ENCODE data around the gene RCN2. TPM values are rescaled to one million over a fixed set of nuclear protein-coding genes. Genes with fewer than 3 reads are reported as not detected.

RCN2 gene
- total and polyA plus RNA-seq, 8 donors = 7.5 to 22.9 (median 12.1) TPM

DNA sequence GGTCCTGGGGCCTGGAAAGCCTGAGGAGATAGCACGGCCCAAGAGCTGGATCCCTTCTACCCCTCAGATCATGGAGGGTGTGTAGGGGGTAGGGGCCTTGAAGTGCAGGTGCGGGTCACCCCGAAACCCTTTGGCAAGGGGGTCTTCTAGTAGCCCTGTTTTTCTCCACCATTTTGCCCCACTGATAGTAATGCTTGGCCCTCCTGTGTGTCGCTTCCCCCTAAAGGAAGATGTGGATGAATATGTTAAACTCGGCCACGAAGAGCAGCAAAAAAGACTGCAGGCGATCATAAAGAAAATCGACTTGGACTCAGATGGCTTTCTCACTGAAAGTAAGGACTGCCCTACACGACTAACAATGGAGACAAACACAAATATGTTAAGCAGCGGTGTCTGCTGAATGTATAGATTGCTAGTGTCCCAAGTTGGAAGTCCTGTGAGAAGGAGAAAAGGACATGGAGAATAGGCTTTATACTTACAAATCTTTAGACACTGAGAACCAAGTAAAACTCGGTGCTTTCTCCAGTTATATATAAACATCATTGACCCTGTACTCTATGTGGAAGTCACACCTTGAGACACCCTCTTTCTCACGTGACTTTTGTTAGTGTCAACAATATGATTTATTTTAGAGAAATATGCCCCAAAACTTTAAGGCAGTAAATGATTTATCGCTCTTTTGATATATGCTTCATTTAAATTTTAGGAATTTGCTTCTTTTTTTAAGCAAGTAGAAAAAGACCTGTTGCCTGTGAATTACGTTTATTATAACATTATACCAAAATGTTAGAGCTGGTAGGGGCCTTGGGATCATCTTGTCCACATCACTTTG is 802 bp downstream of the RCN2 start:
- peaks cover 0 to 10% (median 7%) of the 10 kb centered on the region in 3 donors for H3K4me1 ChIP-seq
- H3K27me3 ChIP-seq = no peaks in the 10 kb centered on the region
- no peaks in the 10 kb centered on the region for H3K9me3 ChIP-seq
- intact Hi-C loops (cut with DNase I) = no loop called here
- FAIRE-seq (no peak), DNase-seq (no peak), ATAC-seq (no peak)
- TF ChIP-seq, protein P1, sequence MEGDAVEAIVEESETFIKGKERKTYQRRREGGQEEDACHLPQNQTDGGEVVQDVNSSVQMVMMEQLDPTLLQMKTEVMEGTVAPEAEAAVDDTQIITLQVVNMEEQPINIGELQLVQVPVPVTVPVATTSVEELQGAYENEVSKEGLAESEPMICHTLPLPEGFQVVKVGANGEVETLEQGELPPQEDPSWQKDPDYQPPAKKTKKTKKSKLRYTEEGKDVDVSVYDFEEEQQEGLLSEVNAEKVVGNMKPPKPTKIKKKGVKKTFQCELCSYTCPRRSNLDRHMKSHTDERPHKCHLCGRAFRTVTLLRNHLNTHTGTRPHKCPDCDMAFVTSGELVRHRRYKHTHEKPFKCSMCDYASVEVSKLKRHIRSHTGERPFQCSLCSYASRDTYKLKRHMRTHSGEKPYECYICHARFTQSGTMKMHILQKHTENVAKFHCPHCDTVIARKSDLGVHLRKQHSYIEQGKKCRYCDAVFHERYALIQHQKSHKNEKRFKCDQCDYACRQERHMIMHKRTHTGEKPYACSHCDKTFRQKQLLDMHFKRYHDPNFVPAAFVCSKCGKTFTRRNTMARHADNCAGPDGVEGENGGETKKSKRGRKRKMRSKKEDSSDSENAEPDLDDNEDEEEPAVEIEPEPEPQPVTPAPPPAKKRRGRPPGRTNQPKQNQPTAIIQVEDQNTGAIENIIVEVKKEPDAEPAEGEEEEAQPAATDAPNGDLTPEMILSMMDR (IDR thresholded peaks at IDR 0.05) = no peak
- H3K36me3 ChIP-seq = peaks cover 0 to 6% (median 3%) of the 10 kb centered on the region in 3 donors
- H3K27ac ChIP-seq = peak overlapping the region; percentile 39 to 76 (median 75)
- WGBS, 2 donors = 15 to 17% methylated on average over 14 of the region's 14 CpGs
- peak overlapping the region; percentile 65 to 79 (median 72) for H3K4me3 ChIP-seq

DNA sequence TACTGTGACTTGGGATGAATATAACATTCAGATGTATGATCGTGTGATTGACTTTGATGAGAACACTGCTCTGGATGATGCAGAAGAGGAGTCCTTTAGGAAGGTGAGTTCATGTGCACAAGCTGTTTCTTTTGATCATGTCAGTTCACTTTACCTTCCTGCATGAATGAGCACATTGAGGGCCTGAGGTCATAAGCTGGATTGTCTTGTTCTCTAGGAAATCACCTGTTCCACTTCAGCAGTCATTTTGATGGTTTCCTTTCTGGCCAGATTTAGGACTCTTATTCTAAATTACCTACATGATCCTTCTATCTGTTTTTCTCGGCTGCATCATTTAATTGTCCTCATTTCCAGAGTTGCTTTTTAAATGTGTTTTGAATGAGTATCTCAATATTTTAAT is 4.1 kb downstream of the RCN2 start:
- no peak for FAIRE-seq
- Histone ChIP-seq H3K36me3 (peaks cover 3 to 6% (median 3%) of the 10 kb centered on the region in 3 donors), H3K4me1 (peaks cover 0 to 10% (median 7%) of the 10 kb centered on the region in 3 donors), H3K27me3 (no peaks in the 10 kb centered on the region), H3K4me3 (no peak overlapping the region), H3K27ac (no peak overlapping the region), H3K9me3 (no peaks in the 10 kb centered on the region)
- intact Hi-C loops (cut with DNase I) = no loop called here
- TF ChIP-seq, protein P1 (IDR thresholded peaks at IDR 0.05) = no peak
- 95% methylated on average over 2 of the region's 2 CpGs for WGBS, 2 donors
- no peak for ATAC-seq
- DNase-seq = no peak

DNA sequence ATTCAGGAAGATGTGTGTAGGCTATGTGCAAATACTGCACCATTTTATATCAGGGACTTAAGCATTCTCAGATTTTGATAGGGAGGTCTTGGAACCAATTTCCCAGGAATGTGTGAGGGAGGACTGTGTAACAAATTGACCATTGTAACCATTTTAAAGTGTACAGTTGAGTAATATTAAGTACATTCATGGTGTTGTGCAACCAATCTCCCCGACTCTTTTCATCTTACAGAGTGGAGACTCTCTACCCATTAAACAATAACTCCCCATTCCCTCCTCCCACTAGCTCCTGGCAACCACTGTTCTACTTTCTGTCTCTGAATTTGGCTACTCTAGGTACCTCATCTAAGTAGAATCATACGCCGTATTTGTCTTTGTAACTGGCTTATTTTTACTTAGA is 5.1 kb downstream of the RCN2 start:
- H3K27me3 ChIP-seq = no peaks in the 10 kb centered on the region
- peaks cover 0 to 10% (median 5%) of the 10 kb centered on the region in 3 donors for H3K4me1 ChIP-seq
- no peak for DNase-seq
- no peak for ATAC-seq
- H3K9me3 ChIP-seq = no peaks in the 10 kb centered on the region
- FAIRE-seq = no peak
- H3K4me3 ChIP-seq = no peak overlapping the region
- H3K36me3 ChIP-seq = peaks cover 3 to 6% (median 3%) of the 10 kb centered on the region in 3 donors
- TF ChIP-seq, protein P1 (IDR thresholded peaks at IDR 0.05) = no peak
- no peak overlapping the region for H3K27ac ChIP-seq
- intact Hi-C loops (cut with DNase I) = no loop called here
- WGBS, 2 donors = 83 to 86% methylated on average over 3 of the region's 3 CpGs

DNA sequence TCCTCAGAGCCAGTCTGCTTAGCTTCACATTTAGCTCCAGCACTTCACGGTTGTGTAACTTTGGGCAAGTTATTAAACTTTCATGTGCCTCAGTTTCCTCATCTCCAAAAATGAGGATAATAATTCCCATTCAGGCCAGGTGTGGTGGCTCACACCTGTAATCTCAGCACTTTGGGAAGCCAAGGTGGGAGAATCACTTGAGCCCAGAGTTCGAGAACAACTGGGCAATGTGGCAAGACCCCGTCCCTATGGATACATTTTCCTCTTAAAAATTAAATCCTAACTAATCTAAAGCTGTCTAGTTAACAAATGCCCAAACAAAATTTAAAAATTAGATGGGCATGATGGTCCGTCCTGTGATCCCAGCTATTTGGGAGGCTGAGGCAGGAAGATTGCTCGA is 7.2 kb downstream of the RCN2 start:
- Histone ChIP-seq H3K36me3 (peaks cover 3 to 6% (median 3%) of the 10 kb centered on the region in 3 donors), H3K4me1 (no peaks in the 10 kb centered on the region), H3K27ac (no peak overlapping the region), H3K9me3 (no peaks in the 10 kb centered on the region), H3K4me3 (no peak overlapping the region), H3K27me3 (no peaks in the 10 kb centered on the region)
- TF ChIP-seq, protein P1 (IDR thresholded peaks at IDR 0.05) = no peak
- no peak for DNase-seq
- intact Hi-C loops (cut with DNase I) = no loop called here
- no peak for ATAC-seq
- WGBS, 2 donors = 98 to 99% methylated on average over 5 of the region's 5 CpGs
- no peak for FAIRE-seq

DNA sequence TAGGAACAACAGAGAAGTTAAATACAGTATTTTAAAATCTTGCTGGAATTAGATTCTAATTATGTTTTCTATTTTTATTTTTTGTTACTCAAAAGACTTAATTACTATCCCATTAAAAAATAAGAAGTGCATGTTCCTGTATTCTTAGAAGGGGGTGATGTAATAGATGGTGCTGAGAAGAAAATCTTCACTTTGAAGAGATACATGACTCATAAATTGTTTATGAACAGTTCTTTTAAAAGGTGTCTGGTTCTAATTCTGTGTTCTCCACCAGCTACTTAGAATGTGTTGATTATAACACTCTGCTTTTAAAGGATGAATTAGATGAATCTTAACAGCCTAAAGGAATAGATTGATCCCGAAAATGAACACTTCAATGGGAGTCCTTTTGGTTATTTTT is 8.2 kb downstream of the RCN2 start:
- no peak overlapping the region for H3K27ac ChIP-seq
- WGBS, 2 donors = 0% methylated on average over 1 of the region's 1 CpG
- H3K36me3 ChIP-seq = peaks cover 3 to 6% (median 3%) of the 10 kb centered on the region in 3 donors
- TF ChIP-seq, protein P1 (IDR thresholded peaks at IDR 0.05) = no peak
- H3K4me3 ChIP-seq = no peak overlapping the region
- H3K27me3 ChIP-seq = no peaks in the 10 kb centered on the region
- no peaks in the 10 kb centered on the region for H3K4me1 ChIP-seq
- no peak for ATAC-seq
- no peak for FAIRE-seq
- H3K9me3 ChIP-seq = no peaks in the 10 kb centered on the region
- intact Hi-C loops (cut with DNase I) = no loop called here
- DNase-seq = no peak

Data from pancreas (tissue), 10 donors.